ENCODE measurements around the gene RERE. TPM values are rescaled to one million over a fixed set of nuclear protein-coding genes. Genes with fewer than 3 reads are reported as not detected.
A peak's percentile ranks its signal among the peaks of the same experiment; 100 is the strongest.
"Not testable (repeated sequence)": the region's sequence is repeated elsewhere in the genome, so short reads cannot be mapped to it uniquely, and the experiment has no call there.

Gene RERE
- polyA plus RNA-seq, 3 donors from 2014 or later, result 3.8 to 5.9 (median 3.8) TPM

DNA sequence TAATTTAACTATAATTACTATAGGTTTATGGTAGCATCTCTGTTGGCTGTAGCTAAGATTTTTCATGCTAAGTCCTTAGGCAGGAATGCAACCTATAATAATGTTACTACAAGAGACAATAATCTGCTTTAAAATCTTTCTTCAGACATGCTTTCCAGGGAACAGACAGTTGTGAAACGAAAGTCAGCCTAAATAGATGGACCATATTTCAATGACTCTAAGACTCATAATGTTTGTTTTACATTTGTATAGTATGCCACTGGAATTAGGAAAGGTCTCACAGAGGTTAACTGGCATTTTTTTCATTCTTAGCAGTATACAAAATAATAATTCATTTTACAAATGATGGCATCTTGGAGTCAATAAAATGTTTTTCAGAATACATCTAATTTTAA, 8.1 kb downstream of the RERE start:
- H3K4me3 Mint-ChIP-seq, result no peak overlapping the region
- peaks cover 0 to 1% (median 0%) of the 10 kb centered on the region in 3 donors for H3K27me3 Mint-ChIP-seq (ENCODE audit: low read depth in 3 of 3)
- H3K36me3 Mint-ChIP-seq, result no peaks in the 10 kb centered on the region
- no peak overlapping the region for H3K27ac Mint-ChIP-seq
- DNase-seq, result no peak
- no peaks in the 10 kb centered on the region for H3K9me3 Mint-ChIP-seq
- H3K4me1 Mint-ChIP-seq, result peaks cover 0 to 10% of the 10 kb centered on the region in 2 donors

DNA sequence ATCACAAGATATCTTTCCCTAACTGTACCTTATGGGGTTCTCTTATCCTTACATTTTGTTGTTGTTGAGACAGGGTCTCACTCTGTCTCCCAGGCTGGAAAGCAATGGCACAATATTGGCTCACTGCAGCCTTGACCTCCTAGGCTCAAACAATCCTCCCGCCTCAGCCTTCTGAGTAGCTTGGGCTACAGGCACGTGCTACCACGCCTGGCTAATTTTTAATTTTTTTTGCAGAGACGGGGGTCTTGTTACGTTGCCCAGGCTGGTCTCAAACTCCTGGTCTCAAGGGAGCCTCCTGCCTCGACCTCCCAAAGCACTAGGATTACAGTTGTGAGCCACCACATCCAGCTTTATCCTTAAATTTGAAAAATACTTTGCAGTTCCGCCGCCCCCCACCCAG, 10.4 kb downstream of the RERE start:
- Mint-ChIP-seq H3K4me3 (no peak overlapping the region), H3K36me3 (no peaks in the 10 kb centered on the region), H3K9me3 (no peaks in the 10 kb centered on the region), H3K27me3 (ENCODE audit: low read depth in 3 of 3) (no peaks in the 10 kb centered on the region), H3K4me1 (no peaks in the 10 kb centered on the region), H3K27ac (no peak overlapping the region)
- DNase-seq, result no peak

DNA sequence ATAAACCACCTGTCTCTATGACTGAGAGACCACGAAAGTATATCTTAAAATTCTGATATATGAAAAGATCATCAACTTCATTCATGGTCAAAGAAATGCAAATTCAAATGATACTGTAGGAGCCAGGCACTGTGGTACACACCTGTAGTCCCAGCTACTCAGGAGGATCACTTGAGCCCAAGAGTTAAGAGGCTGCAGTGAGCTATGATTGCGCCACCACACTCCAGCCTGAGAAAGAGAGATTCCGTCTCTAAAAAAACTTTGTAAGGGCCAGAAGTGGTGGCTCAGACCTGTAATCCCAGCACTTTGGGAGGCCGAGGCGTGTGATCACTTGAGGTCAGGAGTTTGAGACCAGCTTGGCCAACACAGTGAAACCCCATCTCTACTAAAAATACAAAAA, 17.0 kb downstream of the RERE start:
- Mint-ChIP-seq H3K36me3 (no peaks in the 10 kb centered on the region), H3K27me3 (ENCODE audit: low read depth in 3 of 3) (peaks cover 0 to 2% (median 0%) of the 10 kb centered on the region in 3 donors), H3K4me3 (no peak overlapping the region), H3K4me1 (peaks cover 0 to 8% of the 10 kb centered on the region in 2 donors), H3K27ac (no peak overlapping the region), H3K9me3 (no peaks in the 10 kb centered on the region)
- DNase-seq, result no peak

DNA sequence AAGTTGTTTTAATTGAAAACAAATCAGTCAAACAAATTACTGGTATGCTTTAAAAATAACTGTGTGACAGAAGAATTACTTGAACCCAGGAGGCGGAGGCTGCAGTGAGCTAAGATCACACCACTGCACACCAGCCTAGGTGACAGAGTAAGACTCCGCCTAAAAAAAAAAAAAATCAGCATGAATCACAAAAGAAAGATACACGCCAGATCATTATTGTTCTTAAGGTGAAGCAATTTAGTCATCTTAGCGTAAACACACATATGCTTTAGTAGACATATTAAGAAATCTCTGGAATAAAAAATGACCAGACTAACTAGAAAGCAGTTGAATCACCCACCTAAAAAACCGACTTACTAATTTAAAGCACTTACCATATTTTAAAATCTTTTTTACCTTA, 20.2 kb downstream of the RERE start:
- peaks cover 0 to 4% (median 4%) of the 10 kb centered on the region in 3 donors for H3K36me3 Mint-ChIP-seq
- peaks cover 0 to 2% (median 0%) of the 10 kb centered on the region in 3 donors for H3K27me3 Mint-ChIP-seq (ENCODE audit: low read depth in 3 of 3)
- no peak overlapping the region for H3K27ac Mint-ChIP-seq
- H3K9me3 Mint-ChIP-seq, result no peaks in the 10 kb centered on the region
- H3K4me3 Mint-ChIP-seq, result no peak overlapping the region
- peaks cover 0 to 8% of the 10 kb centered on the region in 2 donors for H3K4me1 Mint-ChIP-seq
- no peak for DNase-seq

DNA sequence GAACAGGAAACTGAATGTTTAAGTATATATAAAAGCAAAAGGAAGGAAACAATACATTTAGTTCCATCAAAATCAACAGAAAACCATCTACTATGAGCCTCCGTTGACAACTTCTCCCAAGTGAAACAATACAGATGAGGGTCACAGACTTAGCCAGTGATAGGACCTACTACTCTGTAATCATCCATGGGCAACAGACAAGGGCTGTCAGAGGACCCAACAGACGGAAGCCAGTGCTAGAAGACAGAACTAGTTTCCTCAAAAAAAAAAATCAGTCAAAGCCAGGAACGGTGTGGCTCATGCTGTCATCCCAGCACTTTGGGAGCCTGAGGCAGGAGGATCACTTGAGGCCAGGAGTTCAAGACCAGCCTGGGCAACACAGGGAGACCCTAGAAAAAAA, 20.6 kb downstream of the RERE start:
- no peak overlapping the region for H3K4me3 Mint-ChIP-seq
- H3K9me3 Mint-ChIP-seq, result no peaks in the 10 kb centered on the region
- peaks cover 0 to 2% (median 0%) of the 10 kb centered on the region in 3 donors for H3K27me3 Mint-ChIP-seq (ENCODE audit: low read depth in 3 of 3)
- no peak for DNase-seq
- H3K4me1 Mint-ChIP-seq, result peaks cover 0 to 8% of the 10 kb centered on the region in 2 donors
- H3K36me3 Mint-ChIP-seq, result peaks cover 0 to 4% (median 4%) of the 10 kb centered on the region in 3 donors
- H3K27ac Mint-ChIP-seq, result peak overlapping the region in 1 of 6 donors; percentile 1

DNA sequence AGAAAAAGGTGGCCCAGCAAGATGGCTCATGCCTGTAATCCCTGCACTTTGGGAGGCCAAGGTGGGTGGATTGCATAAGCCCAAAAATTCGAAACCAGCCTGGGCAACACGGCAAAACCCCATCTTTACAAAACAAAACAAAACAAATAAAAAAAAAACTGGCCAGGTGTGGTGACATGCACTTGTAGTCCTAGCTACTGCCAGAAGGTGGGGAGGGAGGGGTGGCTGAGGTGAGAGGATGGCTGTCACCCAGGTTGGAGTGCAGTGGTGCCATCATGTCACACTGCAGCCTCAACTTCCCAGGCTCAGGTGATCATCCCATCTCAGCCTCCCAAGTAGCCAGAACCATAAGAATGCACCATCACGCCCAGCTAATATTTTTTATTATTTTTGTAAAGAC, 22.8 kb downstream of the RERE start:
- H3K27me3 Mint-ChIP-seq (ENCODE audit: low read depth in 3 of 3), result peaks cover 0 to 2% (median 0%) of the 10 kb centered on the region in 3 donors
- H3K9me3 Mint-ChIP-seq, result no peaks in the 10 kb centered on the region
- no peak for DNase-seq
- peaks cover 0 to 4% (median 4%) of the 10 kb centered on the region in 3 donors for H3K36me3 Mint-ChIP-seq
- H3K27ac Mint-ChIP-seq, result no peak overlapping the region
- H3K4me3 Mint-ChIP-seq, result no peak overlapping the region
- H3K4me1 Mint-ChIP-seq, result peaks cover 4 to 11% of the 10 kb centered on the region in 2 donors

DNA sequence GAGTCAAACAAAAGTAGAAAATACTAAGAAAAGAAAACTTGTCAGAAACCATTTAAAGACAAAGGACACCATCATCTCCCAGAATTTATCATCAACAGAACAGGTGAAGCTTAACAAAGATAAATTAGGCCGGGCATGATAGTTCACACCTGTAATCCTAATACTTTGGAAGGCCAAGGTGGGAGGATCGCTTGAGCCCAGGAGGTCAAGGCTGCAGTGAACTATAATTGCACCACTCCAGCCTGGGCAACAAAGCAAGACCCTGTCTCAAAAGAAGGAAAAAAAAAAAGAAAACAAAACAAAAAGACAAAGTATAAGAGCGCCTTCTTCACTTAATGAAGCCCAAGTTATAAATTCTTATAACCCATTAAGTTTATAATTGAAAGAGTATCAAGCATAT, 25.6 kb downstream of the RERE start:
- Mint-ChIP-seq H3K27ac (no peak overlapping the region), H3K4me3 (no peak overlapping the region), H3K36me3 (peaks cover 0 to 7% (median 4%) of the 10 kb centered on the region in 3 donors), H3K4me1 (peaks cover 9% of the 10 kb centered on the region in 2 donors), H3K9me3 (no peaks in the 10 kb centered on the region), H3K27me3 (ENCODE audit: low read depth in 3 of 3) (peaks cover 0 to 2% (median 0%) of the 10 kb centered on the region in 3 donors)
- no peak for DNase-seq

DNA sequence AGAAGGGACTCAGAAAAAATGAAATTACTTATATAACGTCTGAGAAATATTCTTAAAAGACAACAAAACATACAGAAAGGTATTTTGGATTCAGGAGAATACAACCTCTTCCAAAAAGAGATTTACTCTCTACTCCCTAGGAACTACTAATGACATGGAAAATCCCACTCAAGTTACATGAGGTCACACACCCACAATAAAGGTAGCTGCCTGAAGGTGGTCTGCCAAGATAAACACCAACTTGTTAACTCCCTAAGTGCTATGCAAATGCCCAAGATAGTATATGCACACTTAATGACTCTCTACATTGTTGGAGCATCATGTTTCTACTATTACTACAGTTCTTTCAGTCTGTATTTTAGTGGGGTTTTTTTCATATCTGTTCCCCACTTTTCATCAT, 26.5 kb downstream of the RERE start:
- H3K27me3 Mint-ChIP-seq (ENCODE audit: low read depth in 3 of 3), result no peaks in the 10 kb centered on the region
- H3K4me1 Mint-ChIP-seq, result peaks cover 6 to 9% of the 10 kb centered on the region in 2 donors
- no peak overlapping the region for H3K4me3 Mint-ChIP-seq
- peaks cover 0 to 11% (median 4%) of the 10 kb centered on the region in 3 donors for H3K36me3 Mint-ChIP-seq
- no peak for DNase-seq
- H3K9me3 Mint-ChIP-seq, result no peaks in the 10 kb centered on the region
- no peak overlapping the region for H3K27ac Mint-ChIP-seq

DNA sequence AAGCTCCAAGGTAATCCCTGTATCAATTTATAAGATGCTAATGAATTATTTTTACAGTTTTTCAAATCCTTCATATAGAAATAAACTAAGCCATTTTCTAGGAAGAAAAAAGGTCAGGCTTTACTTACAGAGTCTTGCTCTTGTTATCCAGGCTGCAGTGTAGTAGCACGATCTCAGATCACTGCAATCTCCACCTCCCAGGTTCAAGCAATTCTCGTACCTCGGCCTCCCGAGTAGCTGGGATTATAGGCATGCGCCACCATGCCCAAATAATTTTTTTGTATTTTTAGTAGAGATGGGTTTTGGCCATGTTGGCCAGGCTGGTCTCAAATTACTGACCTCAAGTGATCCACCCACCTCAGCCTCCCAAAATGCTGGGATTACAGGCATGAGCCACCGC, 27.0 kb downstream of the RERE start:
- DNase-seq, result no peak
- no peaks in the 10 kb centered on the region for H3K27me3 Mint-ChIP-seq (ENCODE audit: low read depth in 3 of 3)
- H3K9me3 Mint-ChIP-seq, result no peaks in the 10 kb centered on the region
- peaks cover 6 to 9% of the 10 kb centered on the region in 2 donors for H3K4me1 Mint-ChIP-seq
- no peak overlapping the region for H3K27ac Mint-ChIP-seq
- no peak overlapping the region for H3K4me3 Mint-ChIP-seq
- H3K36me3 Mint-ChIP-seq, result peaks cover 0 to 13% (median 4%) of the 10 kb centered on the region in 3 donors

DNA sequence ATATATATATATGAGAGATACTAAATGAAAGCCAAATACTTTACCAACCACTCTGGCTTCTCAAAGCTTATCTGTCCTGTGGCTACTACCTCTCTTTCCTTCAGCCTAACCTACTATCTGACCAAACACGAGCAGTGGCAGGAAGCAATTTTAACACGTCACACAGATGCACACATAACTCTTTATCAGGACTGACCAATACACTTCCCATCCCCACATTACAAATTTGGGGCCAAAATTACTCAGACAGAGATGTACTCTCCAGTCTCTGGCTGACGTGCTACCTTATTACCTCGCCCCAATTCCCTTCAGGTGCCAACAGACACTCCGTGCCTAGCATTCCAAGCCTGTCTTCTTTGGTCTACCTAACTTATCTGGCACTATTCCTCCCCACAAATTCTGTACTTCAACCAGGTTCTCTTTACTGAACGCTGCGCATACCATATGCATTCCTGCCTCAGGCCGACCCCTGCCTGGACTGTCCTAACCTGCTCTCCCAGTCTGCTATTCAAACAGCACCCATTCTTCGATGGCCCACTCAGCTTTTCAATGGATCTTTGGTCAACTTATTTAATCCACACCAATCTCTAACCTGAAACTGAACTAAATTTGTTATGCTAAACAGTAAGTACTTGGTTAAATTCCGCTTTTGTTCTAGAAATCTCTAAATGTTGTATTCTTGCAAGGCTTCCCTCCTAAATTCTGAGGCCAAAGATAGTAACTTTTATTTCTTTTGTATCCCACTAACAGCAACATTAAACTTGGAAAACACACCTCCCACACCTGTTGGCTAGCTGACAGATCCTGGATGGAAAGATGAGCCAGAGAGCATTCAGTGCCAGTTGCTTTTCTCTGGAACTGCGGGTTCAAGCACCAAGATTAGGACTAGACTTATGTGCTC, 27.9 kb downstream of the RERE start:
- no peaks in the 10 kb centered on the region for H3K9me3 Mint-ChIP-seq
- H3K4me1 Mint-ChIP-seq, result peaks cover 6 to 9% of the 10 kb centered on the region in 2 donors
- H3K4me3 Mint-ChIP-seq, result no peak overlapping the region
- H3K27me3 Mint-ChIP-seq (ENCODE audit: low read depth in 3 of 3), result no peaks in the 10 kb centered on the region
- peaks cover 0 to 13% (median 4%) of the 10 kb centered on the region in 3 donors for H3K36me3 Mint-ChIP-seq
- DNase-seq, result no peak
- no peak overlapping the region for H3K27ac Mint-ChIP-seq

DNA sequence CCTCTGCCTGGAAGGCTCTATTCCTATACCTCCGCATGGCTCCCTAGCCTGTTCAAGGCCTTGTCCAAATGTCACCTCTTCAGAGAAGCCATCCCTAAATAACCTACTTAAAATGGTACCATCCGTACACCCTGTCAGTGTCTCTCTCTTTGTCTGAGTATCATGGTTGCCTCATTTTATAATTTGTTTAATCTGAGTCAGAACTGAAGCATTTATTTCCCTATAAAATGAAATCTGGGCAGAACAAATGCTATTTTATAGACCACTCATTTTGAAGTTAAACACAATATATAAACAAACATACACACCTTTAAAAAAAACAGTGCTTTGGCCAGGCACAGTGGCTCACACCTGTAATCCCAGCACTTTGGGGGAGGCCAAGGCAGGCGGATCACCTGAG, 30.2 kb downstream of the RERE start:
- Mint-ChIP-seq H3K9me3 (no peaks in the 10 kb centered on the region), H3K4me1 (peaks cover 6 to 10% of the 10 kb centered on the region in 2 donors), H3K36me3 (peaks cover 0 to 10% (median 0%) of the 10 kb centered on the region in 3 donors), H3K27ac (no peak overlapping the region), H3K27me3 (ENCODE audit: low read depth in 3 of 3) (no peaks in the 10 kb centered on the region), H3K4me3 (no peak overlapping the region)
- no peak for DNase-seq

DNA sequence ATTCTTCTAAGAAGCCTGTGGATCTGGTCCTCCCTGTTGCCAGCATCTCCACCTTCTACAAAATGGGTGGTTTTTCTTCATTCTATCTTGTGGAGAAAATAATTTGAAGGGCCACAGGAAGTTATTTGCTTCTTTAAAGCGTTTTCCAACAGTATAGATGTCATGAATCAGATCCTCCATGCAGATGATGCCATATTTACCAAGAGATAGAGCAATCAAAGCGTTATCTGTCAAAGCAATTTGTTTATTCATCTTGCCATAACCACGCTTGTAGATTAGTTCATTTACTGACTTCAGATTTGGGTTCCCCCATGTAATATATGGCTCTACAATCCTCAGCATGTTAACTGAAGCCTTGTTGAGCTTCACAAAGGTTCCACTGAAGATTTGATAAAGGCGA, 31.2 kb downstream of the RERE start:
- not testable (repeated sequence) for DNase-seq; H3K27me3 Mint-ChIP-seq (ENCODE audit: low read depth in 3 of 3); H3K36me3 Mint-ChIP-seq; H3K4me3 Mint-ChIP-seq; H3K9me3 Mint-ChIP-seq; H3K27ac Mint-ChIP-seq
- H3K4me1 Mint-ChIP-seq, result peaks cover 8 to 15% of the 10 kb centered on the region in 2 donors

DNA sequence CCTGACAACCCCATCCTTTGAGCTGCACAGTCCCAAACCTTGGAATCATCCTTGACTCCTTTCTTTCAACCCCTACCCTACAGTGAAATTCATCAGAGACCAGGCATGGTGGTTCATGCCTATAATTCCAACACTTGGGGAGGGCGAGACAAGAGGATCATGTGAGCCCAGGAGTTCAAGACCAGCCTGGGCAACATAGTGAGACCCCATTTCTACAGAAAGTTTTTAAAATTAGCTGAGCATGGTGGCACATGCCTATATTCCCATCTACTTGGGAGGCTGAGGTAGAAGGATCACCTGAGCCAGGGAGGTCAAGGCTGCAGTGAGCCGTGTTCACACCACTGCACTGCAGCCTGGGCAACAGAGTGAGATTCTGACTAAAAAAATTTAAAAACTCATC, 34.5 kb downstream of the RERE start:
- H3K4me3 Mint-ChIP-seq, result no peak overlapping the region
- H3K27ac Mint-ChIP-seq, result no peak overlapping the region
- no peaks in the 10 kb centered on the region for H3K9me3 Mint-ChIP-seq
- H3K4me1 Mint-ChIP-seq, result peaks cover 5 to 16% of the 10 kb centered on the region in 2 donors
- no peaks in the 10 kb centered on the region for H3K27me3 Mint-ChIP-seq (ENCODE audit: low read depth in 3 of 3)
- H3K36me3 Mint-ChIP-seq, result peaks cover 0 to 10% (median 0%) of the 10 kb centered on the region in 3 donors
- DNase-seq, result no peak

DNA sequence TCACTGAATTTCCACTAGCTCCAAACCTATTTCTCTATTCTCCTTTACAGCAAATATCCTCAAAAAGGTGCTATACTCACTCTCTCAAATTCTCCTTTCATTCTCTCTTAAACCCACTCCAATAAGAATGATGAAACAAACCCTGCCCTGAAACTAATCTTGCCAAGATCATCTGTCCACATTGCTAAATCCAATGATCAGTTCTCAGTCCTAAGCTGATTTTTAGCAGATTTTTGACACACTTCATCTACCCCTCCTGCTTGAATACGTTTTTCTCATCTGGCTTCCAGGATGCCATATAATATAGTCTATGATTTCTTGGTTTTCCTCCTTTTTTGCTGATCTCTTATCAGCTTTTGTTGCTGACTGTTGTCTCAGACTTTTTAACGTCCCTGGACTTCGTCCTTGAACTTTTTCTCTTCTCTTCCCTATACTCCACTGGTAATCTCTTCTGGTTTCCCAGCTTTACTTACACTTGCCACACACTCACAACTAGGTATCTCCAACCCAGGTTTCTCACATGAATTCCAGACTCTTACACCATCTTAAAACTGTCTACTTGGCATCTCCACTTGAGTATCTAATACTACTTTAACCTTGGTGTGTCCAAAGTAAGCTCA, 35.3 kb downstream of the RERE start:
- Mint-ChIP-seq H3K36me3 (peaks cover 0 to 9% (median 0%) of the 10 kb centered on the region in 3 donors), H3K4me1 (peaks cover 5 to 16% of the 10 kb centered on the region in 2 donors), H3K9me3 (no peaks in the 10 kb centered on the region), H3K27me3 (ENCODE audit: low read depth in 3 of 3) (no peaks in the 10 kb centered on the region), H3K27ac (no peak overlapping the region), H3K4me3 (no peak overlapping the region)
- DNase-seq, result no peak
